GM23338 (cell line): ENCODE data around the gene LRRC30. TPM values are rescaled to one million over a fixed set of nuclear protein-coding genes. Genes with fewer than 3 reads are reported as not detected.
A peak's percentile ranks its signal among the peaks of the same experiment; 100 is the strongest.

Source experiments
- ATAC-seq: fragments of 200-7000 bp; cut with Tn5 transposase; 3 replicates; pipeline ENCODE4 v1.9.1; 2020
- DNase-seq: peaks from one replicate; pipeline ENCODE4 v3.0.0-alpha.2; 2015; ENCODE audit warnings: low spot score
- H2AFZ ChIP-seq: fragments of 200-600 bp; sonication (generic); 2 replicates; pipeline ENCODE4 v1.8.0; 2016; ENCODE audit warnings: antibody characterized with exemption, mild to moderate bottlenecking, moderate library complexity
- H3F3A ChIP-seq: fragments of 200-600 bp; sonication (generic); replicated peaks from 2 replicates; pipeline ENCODE4 v1.8.0; 2017; ENCODE audit warnings: antibody characterized with exemption, mixed run types, low read depth
- H3K27ac ChIP-seq: fragments of 200-600 bp; sonication (generic); 2 replicates; pipeline ENCODE4 v1.6.1; 2016; ENCODE audit warnings: low read depth
- H3K27me3 ChIP-seq: fragments of 200-600 bp; sonication (generic); 2 replicates; pipeline ENCODE4 v1.8.0; 2016; ENCODE audit warnings: mild to moderate bottlenecking, mixed run types, moderate library complexity; ENCODE audit not compliant: insufficient read depth
- H3K36me3 ChIP-seq: fragments of 200-600 bp; sonication (generic); 2 replicates; pipeline ENCODE4 v1.8.0; 2016; ENCODE audit warnings: mild to moderate bottlenecking; ENCODE audit not compliant: insufficient read depth
- H3K4me1 ChIP-seq: fragments of 200-600 bp; sonication (generic); 2 replicates; pipeline ENCODE4 v1.8.0; 2016; ENCODE audit warnings: mild to moderate bottlenecking, moderate library complexity; ENCODE audit not compliant: insufficient read depth
- H3K4me2 ChIP-seq: fragments of 200-600 bp; sonication (generic); 2 replicates; pipeline ENCODE4 v1.7.1; 2017; ENCODE audit warnings: mixed run types
- H3K4me3 ChIP-seq: fragments of 200-600 bp; sonication (generic); 2 replicates; pipeline ENCODE4 v1.6.1; 2016; ENCODE audit warnings: mixed run types
- H3K79me2 ChIP-seq: fragments of 200-600 bp; sonication (generic); replicated peaks from 2 replicates; pipeline ENCODE4 v1.8.0; 2017; ENCODE audit warnings: mild to moderate bottlenecking; ENCODE audit not compliant: insufficient read depth
- H3K9me2 ChIP-seq: fragments of 200-600 bp; sonication (generic); 2 replicates; pipeline ENCODE4 v1.8.0; 2017; ENCODE audit not compliant: insufficient read depth
- H4K20me1 ChIP-seq: fragments of 200-600 bp; sonication (generic); replicated peaks from 2 replicates; pipeline ENCODE4 v1.8.0; 2017; ENCODE audit warnings: mild to moderate bottlenecking; ENCODE audit not compliant: insufficient read depth
- H3K27ac Mint-ChIP-seq: 2 replicates; pipeline ENCODE4 v1.8.0; 2020; ENCODE audit warnings: inconsistent platforms, mild to moderate bottlenecking, moderate library complexity, mixed read lengths
- H3K27me3 Mint-ChIP-seq: 3 replicates; pipeline ENCODE4 v1.8.0; 2022; ENCODE audit warnings: low read depth, mild to moderate bottlenecking, moderate library complexity, mixed read lengths, inconsistent platforms; ENCODE audit not compliant: insufficient read depth, poor library complexity
- H3K36me3 Mint-ChIP-seq: 3 replicates; pipeline ENCODE4 v1.8.0; 2021; ENCODE audit warnings: low read depth, mild to moderate bottlenecking, inconsistent platforms, moderate library complexity, mixed read lengths
- H3K4me1 Mint-ChIP-seq: 3 replicates; pipeline ENCODE4 v1.8.0; 2020; ENCODE audit warnings: mild to moderate bottlenecking, inconsistent platforms, mixed read lengths
- H3K4me3 Mint-ChIP-seq: 3 replicates; pipeline ENCODE4 v1.8.0; 2021; ENCODE audit warnings: moderate library complexity, mild to moderate bottlenecking, inconsistent platforms, mixed read lengths
- H3K9me3 Mint-ChIP-seq: 3 replicates; pipeline ENCODE4 v1.8.0; 2020; ENCODE audit warnings: moderate library complexity, mild to moderate bottlenecking, inconsistent platforms, mixed read lengths
- CREB1 ChIP-seq: fragments of 250-450 bp; sonication (Bioruptor Pico); IDR thresholded peaks from 2 replicates; pipeline ENCODE4 v1.5.0; 2020; ENCODE audit warnings: low read depth, mild to moderate bottlenecking, moderate library complexity
- CTCF ChIP-seq, 2 experiments: fragments of 200-600 bp in 1 of 2; sonication (generic) in 1 of 2; conservative IDR thresholded peaks; 2 replicates each; pipeline versions ENCODE4 v1.5.1 to v1.6.1; 2016 to 2017; ENCODE audit warnings: antibody characterized with exemption in 2 of 2, low read depth in 2 of 2, mild to moderate bottlenecking in 2 of 2, moderate library complexity in 1 of 2
- ETS1 ChIP-seq: IDR thresholded peaks from 2 replicates; pipeline ENCODE4 v1.6.1; 2016; ENCODE audit warnings: antibody characterized with exemption
- EZH2 ChIP-seq: fragments of 200-600 bp; sonication (generic); IDR thresholded peaks from one replicate; pipeline ENCODE4 v1.8.0; 2017; ENCODE audit warnings: antibody characterized with exemption, mild to moderate bottlenecking, low read depth; ENCODE audit not compliant: unreplicated experiment
- POLR2AphosphoS5 ChIP-seq: IDR thresholded peaks from 2 replicates; pipeline ENCODE4 v1.6.1; 2016; ENCODE audit warnings: antibody characterized with exemption, low read depth
- REST ChIP-seq: IDR thresholded peaks from one replicate; pipeline ENCODE4 v1.6.1; 2018; ENCODE audit warnings: antibody characterized with exemption; ENCODE audit not compliant: unreplicated experiment
- ZNF114 ChIP-seq: fragments of 250-450 bp; sonication (Bioruptor Pico); IDR thresholded peaks from 2 replicates; pipeline ENCODE4 v1.5.0; 2020; ENCODE audit warnings: mild to moderate bottlenecking, moderate library complexity
- ZNF331 ChIP-seq: fragments of 250-450 bp; sonication (Bioruptor Pico); IDR thresholded peaks from 2 replicates; pipeline ENCODE4 v1.5.0; 2020; ENCODE audit warnings: low read depth, mild to moderate bottlenecking, moderate library complexity
- polyA plus RNA-seq: library from polyadenylated mRNA; unstranded; fragments of >200 nt; fragmentation: Nextera tagmentation; extraction: Ambion mirVana; gene quantifications from 2 replicates; pipeline ENCODE4 v1.2.1, GENCODE V29; 2016
- total RNA-seq: library from RNA; depleted of rRNA; stranded (reverse); fragments of >200 nt; shearing (Covaris generic); gene quantifications from 2 replicates; pipeline ENCODE4 v1.2.3, GENCODE V29; 2014
- TF ChIP-seq, protein P1 (sequence below): fragments of 250-450 bp; sonication (Bioruptor Pico); IDR thresholded peaks from 2 replicates; pipeline ENCODE4 v1.5.0; 2020; ENCODE audit warnings: mild to moderate bottlenecking, moderate library complexity

LRRC30 gene
- total and polyA plus RNA-seq, 2 experiments from 2014 or later: not detected

GRCh38 chr18:7224198-7224597 is 6.7 kb upstream of the LRRC30 start (continued):
- TF ChIP-seq CTCF (conservative IDR thresholded peaks at IDR 0.05; ENCODE audit: low read depth in 2 of 2) (peak; percentile 19 to 45; a peak in 2 of 4 replicates), ZNF331 (no peak)

- Mint-ChIP-seq H3K36me3 (no peaks in the 10 kb centered on the region), H3K4me3 (no peak overlapping the region), H3K4me1 (no peaks in the 10 kb centered on the region), H3K9me3 (no peaks in the 10 kb centered on the region), H3K27ac (no peak overlapping the region), H3K27me3 (peaks cover 5% of the 10 kb centered on the region)
- Histone ChIP-seq H3F3A (no peaks in the 10 kb centered on the region), H3K36me3 (no peaks in the 10 kb centered on the region), H4K20me1 (no peaks in the 10 kb centered on the region), H3K4me2 (no peak overlapping the region), H2AFZ (no peak overlapping the region), H3K79me2 (no peaks in the 10 kb centered on the region), H3K27me3 (no peaks in the 10 kb centered on the region), H3K4me1 (no peaks in the 10 kb centered on the region), H3K27ac (no peak overlapping the region), H3K9me2 (no peaks in the 10 kb centered on the region), H3K4me3 (no peak overlapping the region)
- no peak for DNase-seq
- ATAC-seq: no peak
- TF ChIP-seq, protein P1, sequence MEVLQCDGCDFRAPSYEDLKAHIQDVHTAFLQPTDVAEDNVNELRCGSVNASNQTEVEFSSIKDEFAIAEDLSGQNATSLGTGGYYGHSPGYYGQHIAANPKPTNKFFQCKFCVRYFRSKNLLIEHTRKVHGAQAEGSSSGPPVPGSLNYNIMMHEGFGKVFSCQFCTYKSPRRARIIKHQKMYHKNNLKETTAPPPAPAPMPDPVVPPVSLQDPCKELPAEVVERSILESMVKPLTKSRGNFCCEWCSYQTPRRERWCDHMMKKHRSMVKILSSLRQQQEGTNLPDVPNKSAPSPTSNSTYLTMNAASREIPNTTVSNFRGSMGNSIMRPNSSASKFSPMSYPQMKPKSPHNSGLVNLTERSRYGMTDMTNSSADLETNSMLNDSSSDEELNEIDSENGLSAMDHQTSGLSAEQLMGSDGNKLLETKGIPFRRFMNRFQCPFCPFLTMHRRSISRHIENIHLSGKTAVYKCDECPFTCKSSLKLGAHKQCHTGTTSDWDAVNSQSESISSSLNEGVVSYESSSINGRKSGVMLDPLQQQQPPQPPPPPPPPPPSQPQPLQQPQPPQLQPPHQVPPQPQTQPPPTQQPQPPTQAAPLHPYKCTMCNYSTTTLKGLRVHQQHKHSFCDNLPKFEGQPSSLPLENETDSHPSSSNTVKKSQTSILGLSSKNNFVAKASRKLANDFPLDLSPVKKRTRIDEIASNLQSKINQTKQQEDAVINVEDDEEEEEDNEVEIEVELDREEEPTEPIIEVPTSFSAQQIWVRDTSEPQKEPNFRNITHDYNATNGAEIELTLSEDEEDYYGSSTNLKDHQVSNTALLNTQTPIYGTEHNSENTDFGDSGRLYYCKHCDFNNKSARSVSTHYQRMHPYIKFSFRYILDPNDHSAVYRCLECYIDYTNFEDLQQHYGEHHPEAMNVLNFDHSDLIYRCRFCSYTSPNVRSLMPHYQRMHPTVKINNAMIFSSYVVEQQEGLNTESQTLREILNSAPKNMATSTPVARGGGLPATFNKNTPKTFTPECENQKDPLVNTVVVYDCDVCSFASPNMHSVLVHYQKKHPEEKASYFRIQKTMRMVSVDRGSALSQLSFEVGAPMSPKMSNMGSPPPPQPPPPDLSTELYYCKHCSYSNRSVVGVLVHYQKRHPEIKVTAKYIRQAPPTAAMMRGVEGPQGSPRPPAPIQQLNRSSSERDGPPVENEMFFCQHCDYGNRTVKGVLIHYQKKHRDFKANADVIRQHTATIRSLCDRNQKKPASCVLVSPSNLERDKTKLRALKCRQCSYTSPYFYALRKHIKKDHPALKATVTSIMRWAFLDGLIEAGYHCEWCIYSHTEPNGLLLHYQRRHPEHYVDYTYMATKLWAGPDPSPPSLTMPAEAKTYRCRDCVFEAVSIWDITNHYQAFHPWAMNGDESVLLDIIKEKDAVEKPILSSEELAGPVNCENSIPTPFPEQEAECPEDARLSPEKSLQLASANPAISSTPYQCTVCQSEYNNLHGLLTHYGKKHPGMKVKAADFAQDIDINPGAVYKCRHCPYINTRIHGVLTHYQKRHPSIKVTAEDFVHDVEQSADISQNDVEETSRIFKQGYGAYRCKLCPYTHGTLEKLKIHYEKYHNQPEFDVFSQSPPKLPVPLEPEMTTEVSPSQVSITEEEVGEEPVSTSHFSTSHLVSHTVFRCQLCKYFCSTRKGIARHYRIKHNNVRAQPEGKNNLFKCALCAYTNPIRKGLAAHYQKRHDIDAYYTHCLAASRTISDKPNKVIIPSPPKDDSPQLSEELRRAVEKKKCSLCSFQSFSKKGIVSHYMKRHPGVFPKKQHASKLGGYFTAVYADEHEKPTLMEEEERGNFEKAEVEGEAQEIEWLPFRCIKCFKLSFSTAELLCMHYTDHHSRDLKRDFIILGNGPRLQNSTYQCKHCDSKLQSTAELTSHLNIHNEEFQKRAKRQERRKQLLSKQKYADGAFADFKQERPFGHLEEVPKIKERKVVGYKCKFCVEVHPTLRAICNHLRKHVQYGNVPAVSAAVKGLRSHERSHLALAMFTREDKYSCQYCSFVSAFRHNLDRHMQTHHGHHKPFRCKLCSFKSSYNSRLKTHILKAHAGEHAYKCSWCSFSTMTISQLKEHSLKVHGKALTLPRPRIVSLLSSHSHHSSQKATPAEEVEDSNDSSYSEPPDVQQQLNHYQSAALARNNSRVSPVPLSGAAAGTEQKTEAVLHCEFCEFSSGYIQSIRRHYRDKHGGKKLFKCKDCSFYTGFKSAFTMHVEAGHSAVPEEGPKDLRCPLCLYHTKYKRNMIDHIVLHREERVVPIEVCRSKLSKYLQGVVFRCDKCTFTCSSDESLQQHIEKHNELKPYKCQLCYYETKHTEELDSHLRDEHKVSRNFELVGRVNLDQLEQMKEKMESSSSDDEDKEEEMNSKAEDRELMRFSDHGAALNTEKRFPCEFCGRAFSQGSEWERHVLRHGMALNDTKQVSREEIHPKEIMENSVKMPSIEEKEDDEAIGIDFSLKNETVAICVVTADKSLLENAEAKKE (CRISPR knock-in tag): no peak
- no peak for TF ChIP-seq CTCF (conservative IDR thresholded peaks at IDR 0.05; ENCODE audit: low read depth in 2 of 2)
- no peak for TF ChIP-seq REST
- TF ChIP-seq ETS1: no peak
- TF ChIP-seq EZH2: no peak
- no peak for TF ChIP-seq CREB1
- no peak for TF ChIP-seq ZNF114
- no peak for TF ChIP-seq POLR2AphosphoS5
Observed at GRCh38 chr18:7232218-7232617, 1.3 kb downstream of the LRRC30 start.
